ENCODE data around the gene RANGRF.

Gene RANGRF

DNA sequence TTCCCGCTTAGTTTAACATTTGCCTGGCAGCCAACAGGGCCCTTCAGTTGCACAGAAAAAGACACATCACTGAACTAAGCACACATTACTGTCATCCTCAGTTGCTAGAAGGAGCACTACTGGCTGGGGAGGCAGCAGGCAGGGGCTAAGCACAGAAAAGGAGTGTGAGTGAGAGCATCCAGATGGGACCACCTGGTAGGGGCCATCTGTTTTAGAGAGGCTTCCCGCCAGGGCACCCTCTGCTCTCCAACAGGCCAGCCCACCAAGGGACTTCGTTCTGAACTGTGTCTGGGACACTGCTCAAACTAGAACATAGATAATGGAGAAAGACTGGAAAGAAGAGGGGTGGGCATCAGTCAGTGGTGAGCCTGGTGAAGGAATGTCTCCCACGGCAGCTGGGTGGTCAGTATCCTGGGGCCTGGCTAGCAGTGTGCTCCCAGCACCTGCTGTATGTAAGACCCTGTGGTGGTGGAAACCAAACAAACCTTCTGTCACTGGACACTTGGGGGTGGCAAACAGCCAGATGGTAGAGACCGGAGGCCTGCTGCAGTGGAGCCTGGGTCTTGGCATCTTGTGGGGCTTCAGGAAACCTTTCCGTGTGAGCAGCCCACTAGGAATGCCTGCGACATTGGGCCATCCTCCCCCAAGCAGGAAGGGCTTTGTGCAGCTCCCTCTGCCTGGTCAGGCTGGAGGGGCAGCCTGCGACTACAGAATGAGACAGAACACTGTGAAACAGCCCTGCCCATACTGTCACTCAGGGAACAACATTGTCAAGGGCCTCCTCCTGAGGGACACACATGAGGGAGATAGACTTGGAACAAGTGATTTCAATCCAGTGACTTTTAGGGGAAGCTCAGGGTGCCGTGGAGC is 12.8 kb upstream of the RANGRF start:
- no peak for DNase-seq

DNA sequence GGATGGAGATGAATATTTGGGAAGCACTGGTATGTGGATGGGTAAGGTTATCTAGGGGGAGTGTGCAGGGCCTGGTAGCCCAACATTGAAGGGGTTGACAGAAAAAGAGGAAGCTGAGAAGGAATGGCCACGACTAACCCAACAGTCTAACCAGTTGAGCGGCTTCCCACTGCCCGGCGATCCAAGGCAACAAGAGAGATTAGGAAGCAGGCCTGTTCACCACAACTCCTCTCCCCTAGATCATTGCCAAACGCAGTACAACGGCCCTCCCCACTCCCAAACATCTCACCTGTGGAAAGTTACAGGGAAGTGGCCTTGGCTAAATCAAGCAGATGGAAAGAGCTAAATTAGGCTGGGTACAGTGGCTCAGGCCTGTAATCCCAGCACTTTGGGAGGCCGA is 11.2 kb upstream of the RANGRF start:
- DNase-seq: no peak

DNA sequence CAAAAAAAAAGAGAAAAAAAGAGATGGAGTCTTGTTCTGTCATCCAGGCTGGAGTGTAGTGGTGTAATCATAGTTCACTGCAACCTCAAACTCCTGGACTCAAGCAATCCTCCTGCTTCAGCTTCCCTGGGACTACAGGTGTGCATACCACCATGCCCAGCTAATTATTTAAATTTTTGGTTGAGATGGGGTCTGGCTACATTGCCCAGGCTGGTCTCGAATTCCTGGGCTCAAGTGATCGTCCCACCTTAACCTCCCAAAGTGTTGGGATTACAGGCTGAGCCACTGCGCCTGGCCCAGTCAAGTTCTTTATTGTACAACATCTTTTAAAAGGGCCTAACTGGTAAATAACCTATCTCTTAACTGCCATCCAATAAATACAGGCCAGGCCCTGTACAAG is 6.1 kb upstream of the RANGRF start:
- no peak for DNase-seq

DNA sequence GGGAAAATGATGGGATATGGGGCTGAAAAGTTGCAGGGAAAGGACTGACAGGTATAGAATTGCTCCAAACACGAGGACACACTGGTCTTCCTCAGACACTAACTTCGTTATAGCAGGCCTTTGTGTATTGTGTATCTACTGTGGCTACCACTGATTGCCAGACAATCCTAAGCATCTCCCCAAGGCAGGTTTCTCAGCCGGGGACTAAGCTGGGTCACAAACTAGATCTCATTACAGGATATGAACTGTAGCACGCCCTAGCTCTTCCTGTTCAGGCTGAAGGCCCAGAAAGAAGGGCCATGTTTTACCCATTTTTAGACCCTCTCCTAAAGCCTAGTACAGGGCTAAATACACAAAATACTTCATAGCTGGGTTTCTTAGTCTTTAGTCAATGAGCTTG is 5.1 kb upstream of the RANGRF start:
- no peak for DNase-seq

DNA sequence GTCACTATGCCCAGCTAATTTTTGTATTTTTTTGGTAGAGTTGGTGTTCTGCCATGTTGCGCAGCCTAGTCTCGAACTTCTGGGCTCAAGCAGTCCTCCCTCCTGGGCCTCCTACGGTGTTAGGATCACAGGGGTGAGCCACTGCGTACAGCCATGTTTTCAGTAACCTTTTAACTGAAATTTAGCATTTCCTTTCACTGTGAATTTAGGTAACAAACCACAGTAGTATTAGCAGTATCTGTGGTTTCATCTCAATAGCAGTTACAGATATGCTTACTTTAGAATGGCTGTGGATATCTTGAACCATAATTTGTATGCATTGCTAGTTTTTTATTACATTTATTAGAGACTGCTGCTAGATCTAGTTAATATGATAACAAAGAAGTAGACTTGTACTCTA is 4.3 kb upstream of the RANGRF start:
- no peak for DNase-seq

DNA sequence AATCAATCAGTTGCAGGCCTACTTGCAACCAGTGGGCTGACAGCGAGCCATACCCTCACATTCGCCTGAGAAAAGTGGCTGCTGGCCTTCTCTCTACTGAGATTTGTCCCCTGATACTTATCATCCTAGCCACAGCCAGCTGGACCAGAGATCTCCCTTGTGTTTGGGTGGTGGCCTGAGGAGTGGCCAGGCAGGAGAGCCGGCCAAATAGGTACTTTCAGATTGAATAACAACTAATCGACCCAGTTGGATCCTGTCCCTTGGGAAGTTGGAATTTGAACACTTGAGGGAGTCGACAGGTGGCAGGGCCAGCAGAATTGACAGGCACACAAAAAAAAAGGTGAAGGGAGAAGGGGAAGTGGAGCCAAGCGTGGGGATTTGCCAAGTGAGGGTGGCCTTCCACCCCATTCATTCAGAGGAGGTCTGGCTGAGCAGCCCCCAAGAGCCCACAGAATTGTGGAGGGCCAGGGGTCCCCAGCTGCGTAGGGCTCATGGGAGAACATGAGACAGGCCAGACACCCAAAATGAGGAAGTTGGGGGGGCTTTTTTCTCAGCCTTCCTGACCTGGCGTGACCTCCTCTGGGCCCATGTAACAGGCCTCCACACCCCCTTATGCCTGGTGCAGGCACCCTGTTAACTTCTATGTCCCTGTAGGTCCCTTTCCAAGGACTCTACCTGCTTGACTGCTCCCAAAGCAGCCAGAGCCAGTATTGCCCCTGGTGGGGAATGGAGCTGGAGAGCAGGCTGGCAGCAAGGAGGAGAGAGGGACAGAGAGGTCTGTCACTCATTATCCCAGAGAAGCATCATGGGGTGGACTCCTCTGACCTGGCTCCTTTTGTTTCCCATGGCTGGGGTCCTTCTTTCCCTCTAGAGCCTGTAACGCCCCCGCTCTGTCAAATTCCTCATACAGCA is 2.9 kb upstream of the RANGRF start:
- no peak for DNase-seq

DNA sequence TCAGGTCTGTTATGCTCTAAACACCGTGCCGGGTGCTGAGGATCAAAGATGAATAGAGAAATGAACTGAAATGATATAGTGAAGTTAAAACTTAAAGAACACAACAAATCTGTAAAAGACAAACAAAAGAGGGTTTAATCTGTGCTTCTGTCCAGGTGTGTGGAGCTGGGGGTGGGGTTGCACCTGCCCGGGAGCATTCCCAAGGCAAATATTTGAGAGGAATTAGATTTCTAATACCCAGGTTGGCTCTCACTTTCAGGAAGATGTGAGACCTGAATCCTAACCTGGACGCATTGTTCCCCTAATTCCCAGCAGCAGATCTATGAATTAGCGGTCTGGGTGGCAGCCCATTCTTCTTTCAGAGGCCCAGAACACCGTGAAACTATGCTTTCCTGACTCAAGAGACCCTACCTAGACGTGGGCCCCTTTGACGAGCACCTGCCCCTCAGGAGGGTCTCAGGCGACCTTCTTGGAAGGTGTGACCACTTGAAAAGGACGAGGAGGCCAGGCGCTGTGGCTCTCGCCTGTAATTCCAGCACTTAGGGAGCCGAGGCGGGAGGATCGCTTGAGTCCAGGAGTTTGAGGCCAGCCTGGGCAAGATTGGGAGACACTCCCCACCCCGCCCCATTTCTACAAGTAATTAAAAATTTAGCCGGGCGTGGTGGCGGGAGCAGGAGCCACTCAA is 677 bp upstream of the RANGRF start:
- DNase-seq: no peak

DNA sequence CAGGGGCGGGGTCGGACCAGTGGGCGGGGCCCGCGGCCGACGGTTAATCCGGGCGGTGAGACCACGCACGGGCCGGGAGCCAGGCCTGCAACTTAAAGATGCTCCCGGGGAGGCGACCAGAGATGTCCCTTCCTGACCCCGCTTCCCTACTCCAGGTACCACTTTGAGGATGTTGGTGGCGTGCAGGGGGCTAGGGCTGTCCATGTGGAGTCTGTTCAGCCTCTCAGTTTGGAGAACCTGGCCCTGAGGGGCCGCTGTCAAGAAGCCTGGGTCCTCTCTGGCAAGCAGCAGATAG is 580 bp downstream of the RANGRF start:
- DNase-seq: no peak

DNA sequence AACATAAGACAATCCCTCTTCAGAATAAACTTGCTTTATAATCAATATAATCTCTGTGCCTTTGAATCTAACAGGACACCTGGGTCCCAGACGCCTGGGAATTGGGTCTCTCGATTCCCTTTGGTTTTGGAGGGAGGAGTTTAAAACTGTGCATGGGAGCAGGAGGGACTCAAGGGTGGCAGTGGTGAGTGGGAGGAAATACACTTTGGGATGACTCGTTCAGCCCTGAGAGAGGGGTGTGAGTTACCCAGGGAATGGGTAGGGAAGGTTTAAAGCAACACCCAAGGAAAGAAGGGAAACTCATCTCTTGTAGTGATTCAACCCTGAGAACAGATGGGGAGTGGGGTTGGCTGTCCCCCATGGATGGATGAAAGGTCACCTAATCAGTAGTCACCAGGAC is 1.6 kb downstream of the RANGRF start:
- DNase-seq: no peak

DNA sequence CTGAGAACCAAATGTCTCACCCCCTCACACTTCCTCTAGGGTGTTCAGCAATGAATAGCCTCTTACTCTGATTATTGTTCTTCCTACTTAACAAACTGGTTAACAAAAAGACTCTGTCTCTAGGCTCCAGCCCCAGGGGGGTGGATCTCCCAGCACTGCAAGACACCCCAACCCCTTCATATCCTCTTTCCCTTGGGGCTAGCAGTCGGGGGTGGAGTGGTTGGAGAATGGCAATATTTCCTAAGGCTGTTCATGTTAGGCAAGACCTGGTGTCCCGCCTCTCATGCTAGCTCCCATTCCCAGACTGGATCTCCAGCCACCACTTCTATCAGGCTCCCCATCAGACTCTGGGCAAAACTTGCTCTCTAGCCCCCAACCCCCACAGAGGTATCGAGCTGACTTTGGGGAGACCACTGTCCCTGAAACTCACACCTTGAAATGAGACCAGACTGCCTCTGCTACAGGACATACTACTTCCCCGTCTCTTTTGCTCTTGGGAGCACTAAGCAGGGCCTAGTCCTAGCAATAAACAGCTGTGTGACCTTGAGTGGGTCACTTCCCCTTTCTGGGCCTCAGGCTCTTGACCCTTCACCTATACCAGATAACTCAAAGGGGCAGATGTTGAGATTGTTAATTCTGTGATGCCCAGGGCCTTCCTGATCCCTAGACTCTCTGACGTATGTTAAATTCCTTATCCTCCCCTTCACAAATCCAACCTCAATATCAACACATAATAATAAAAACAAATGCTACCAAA is 4.3 kb downstream of the RANGRF start:
- no peak for DNase-seq

DNA sequence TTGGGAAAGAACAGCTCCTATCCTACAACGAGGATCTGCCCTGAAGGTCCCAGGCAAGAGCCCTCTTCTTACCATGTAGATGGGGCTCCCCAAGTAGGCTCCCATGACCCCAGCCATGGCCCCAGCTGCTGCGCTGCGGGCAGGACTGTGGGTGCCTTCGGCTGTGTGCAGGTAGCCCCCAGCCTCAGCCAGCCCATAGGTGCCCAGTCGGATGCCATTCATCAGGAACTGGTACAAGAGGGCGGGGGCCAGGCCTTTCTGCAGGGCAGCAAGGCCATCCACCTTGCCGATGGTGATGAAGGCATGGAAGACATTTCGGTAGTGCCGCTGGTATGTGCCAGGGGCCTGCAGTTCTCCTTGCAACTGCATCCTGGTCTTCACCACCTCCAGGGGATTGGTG is 5.9 kb downstream of the RANGRF start:
- no peak for DNase-seq

DNA sequence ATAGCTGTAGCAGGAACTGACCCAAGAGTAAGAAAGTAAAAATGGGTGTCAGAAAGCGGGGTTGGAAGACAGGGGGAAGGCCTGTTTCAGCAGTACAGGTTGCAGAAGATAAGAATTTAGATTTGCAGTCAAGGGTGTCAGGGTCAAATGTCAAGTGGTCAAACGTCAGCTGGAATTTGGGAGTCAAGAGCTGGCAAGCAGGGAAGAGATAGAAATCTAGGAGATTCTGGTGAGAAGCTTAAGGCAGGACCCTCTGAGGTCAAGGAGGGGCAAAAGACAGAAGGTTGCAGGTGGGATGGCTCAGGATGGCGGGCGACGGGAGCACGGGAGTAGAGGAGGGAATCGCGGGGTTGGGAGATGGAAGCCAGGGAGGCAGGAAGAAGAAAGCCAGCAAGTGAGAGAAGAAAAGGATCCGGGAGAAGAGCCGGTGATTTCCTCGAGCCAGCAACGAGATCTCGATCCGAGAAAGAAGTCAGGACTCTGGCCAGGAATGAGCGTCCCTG is 6.4 kb downstream of the RANGRF start:
- DNase-seq: no peak

DNA sequence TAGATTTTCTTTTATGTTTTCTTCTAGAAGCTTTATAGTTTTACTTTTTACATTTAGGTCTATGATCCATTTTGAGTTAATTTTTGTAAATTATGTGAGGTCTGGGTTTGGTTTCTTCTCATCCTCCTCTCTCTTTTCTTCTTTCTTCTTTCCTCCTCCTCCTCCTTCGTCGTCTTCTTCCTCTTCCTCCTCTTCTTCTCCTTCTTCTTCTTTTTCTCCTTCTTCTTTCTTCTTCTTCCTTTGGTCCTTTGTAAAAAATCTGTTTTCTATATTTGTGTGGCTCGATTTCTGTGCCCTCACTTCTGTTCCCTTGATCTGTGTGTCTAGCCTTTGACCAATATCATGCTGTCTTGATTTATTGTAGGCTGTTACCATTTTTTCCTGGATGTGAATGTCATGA is 11.8 kb downstream of the RANGRF start:
- no peak for DNase-seq

DNA sequence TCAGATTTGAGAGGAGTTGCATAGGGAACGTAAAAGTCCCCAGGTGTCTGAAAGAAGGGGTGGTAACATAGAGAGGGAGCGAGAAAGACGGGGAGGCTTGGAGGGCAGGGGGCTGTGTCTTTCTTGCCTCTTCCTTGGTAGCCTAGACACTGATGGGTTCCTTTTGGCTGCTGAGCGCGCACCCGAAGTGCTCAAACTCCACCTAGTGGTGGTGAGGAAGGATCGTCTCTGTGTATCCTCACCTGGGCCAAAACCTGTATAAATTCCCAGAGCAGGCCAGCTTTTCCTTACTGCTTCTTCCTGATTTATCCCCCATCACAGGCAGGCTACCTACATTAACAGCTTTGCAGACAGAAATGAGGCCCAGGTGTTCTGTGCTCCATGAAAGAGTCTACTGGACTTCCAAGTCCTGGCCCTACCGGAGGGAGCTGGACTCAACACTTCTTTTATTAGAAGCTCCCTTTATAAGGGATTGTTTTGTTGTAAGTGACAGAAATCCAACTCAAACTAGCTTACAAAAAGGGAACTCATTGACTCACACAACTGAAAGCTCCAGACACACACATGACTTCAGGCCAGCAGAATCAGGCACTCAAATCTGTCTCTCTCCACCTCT is 12.3 kb downstream of the RANGRF start:
- DNase-seq: peak; percentile 70

DNA sequence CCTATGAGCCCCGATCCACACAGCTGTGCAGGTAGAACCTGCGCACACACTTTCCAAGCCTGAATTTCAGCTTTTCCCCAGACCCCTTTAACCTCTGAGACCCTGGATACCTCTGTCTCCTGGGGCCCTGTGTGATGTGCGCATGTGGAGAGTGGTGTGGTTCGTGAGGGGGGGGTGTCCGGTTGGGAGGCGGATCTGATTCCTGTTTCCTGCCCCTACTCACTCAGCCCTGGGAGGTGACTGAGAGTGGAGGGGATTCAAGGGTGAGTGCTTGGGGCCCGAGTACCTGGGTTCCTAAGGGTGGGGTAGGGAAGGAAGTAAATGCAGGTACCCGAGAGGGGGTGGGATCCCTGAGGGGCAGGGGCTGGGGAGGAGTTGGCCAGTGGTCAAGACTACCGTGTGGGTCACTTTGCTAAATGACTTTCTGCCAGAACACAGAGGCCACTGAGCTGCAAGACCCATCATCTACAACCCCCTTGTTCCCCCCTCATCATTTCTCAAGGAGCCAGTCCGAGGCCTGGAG is 22.2 kb downstream of the RANGRF start:
- no peak for DNase-seq

DNA sequence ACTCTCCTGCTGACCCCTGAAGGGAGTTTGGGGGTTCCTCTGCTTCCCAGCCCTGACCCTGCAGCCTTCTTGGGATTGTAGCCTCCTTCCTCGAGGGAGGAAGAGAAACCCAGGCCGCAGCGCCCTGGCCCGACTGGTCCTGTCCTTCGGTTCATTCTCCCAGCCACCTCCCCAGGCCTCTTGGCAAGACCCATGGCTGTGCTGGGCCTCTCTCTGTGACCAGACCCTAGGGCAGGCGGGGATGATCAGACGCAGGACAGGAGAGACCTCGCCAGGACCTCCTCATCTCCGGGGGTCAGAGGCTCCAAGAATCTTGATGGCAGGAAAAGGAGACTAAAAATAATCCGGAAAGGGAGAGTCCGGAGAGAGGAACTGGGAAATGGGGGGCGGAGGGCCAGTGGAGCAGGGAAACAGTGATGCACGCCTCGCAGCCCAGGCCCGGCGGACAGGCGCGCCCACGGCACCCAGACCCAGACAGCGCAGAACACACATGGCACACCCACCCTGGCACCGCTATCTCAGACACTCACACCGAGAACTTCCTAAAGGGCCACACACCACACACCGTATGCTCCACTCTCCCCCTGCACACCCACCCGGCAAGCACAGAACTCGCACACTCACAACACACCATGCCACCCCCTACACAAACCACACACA is 22.8 kb downstream of the RANGRF start:
- no peak for DNase-seq

DNA sequence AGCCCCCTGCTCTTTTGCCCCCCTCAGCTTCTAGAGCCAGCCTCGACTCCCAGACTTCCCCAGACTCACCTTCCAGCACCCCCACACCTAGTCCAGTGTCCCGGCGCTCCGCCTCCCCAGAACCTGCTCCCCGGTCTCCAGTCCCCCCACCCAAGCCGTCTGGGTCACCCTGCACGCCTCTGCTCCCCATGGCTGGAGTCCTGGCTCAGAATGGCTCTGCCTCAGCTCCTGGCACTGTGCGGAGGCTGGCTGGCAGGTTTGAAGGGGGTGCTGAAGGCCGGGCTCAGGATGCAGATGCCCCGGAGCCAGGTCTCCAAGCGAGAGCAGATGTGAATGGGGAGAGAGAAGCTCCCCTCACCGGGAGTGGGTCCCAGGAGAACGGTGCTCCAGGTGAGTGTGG is 23.8 kb downstream of the RANGRF start:
- no peak for DNase-seq

DNA sequence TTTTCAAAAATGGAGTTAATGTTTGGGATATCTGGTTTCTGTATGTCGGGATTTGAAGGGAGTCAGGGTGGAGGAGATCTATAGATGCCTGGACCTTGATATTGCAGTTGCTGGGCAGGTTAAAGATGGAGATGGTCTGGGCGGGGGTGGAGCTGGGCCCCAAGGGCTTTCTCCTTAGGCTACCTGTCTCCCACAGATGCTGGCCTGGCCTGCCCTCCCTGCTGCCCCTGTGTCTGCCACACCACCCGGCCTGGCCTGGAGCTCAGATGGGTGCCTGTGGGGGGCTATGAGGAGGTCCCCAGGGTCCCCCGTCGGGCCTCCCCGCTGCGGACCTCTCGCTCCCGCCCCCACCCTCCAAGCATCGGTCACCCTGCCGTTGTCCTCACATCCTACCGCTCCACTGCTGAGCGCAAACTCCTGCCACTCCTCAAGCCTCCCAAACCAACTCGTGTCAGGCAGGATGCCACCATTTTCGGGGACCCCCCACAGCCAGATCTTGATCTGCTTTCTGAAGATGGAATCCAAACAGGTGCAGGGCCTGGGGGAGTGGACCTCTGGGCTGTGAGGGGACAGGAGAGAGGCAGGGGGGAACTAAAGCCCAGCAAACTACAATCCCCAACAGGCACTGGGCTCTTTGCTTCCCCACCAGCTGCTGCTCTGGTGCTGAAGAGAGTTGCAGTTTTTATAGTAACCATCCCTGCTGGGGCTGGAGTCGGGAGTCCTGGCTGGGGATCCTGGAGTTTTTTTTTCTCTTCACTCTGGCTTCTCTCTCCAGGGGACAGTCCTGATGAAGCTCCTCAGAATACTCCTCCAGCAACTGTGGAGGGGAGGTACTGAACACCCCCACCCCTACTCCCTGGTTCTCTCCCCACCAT is 24.5 kb downstream of the RANGRF start:
- DNase-seq: no peak

DNA sequence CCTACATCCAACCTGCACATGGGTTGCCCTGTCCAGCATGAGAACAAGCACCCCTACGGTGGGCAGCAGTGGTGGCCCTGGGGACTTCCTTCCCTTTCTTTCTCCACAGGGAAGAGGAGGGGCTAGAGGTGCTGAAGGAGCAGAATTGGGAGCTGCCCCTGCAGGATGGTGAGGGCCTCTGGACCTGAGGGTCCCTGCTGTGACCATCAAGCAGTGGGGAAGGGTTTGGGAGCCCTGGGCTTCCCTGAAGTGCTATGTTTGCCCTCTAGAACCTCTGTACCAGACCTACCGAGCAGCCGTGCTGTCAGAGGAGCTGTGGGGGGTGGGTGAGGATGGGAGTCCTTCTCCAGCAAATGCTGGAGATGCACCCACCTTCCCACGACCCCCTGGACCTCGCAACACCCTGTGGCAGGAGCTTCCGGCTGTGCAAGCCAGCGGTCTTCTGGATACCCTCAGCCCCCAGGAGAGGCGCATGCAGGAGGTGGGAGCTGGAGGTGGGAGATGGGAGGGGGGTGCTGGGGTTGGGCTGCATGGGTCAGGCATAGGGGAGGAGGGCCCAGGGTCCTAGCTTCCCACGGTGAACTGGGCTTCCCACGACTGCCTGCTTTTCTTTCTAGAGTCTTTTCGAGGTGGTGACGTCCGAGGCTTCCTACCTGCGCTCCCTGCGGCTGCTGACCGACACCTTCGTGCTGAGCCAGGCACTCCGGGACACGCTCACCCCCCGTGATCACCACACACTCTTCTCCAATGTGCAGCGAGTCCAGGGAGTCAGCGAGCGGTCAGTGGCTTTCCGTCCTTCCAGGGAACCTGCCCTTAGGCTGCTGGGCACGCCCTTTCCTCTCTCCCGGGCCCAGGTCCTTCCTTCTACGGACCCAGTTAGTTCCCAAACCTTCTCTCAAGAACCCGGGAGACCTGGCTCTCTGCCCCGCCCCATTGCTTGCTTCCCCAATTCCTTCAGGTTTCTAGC is 26.6 kb downstream of the RANGRF start:
- no peak for DNase-seq
